MM.1S (cell line): ENCODE measurements around the gene RGS17.

Experiments used
- DNase-seq: peaks from one replicate; pipeline ENCODE4 v3.0.0-alpha.2; 2015
- H2AFZ ChIP-seq: fragments of 300-600 bp; sonication (generic); 2 replicates; pipeline ENCODE4 v1.6.0; 2016; ENCODE audit warnings: antibody characterized with exemption, low read length
- H3F3A ChIP-seq: fragments of 300-600 bp; sonication (generic); 2 replicates; pipeline ENCODE4 v1.6.1; 2016; ENCODE audit warnings: mild to moderate bottlenecking, antibody characterized with exemption, low read length, moderate library complexity, mixed read lengths; ENCODE audit not compliant: insufficient read depth
- H3K27ac ChIP-seq: fragments of 300-600 bp; sonication (generic); 2 replicates; pipeline ENCODE4 v1.5.1; 2016; ENCODE audit warnings: mild to moderate bottlenecking, low read length
- H3K27me3 ChIP-seq: fragments of 300-600 bp; sonication (generic); replicated peaks from 2 replicates; pipeline ENCODE4 v1.6.0; 2016; ENCODE audit warnings: low read length; ENCODE audit not compliant: insufficient read depth
- H3K36me3 ChIP-seq: fragments of 300-600 bp; sonication (generic); replicated peaks from 2 replicates; pipeline ENCODE4 v1.6.1; 2016; ENCODE audit warnings: mild to moderate bottlenecking, low read length, mixed read lengths; ENCODE audit not compliant: insufficient read depth
- H3K4me1 ChIP-seq: fragments of 300-600 bp; sonication (generic); 2 replicates; pipeline ENCODE4 v1.6.1; 2016; ENCODE audit warnings: low read length, mixed read lengths
- H3K4me2 ChIP-seq: fragments of 300-600 bp; sonication (generic); 2 replicates; pipeline ENCODE4 v1.6.0; 2016; ENCODE audit warnings: low read depth, low read length
- H3K4me3 ChIP-seq: fragments of 300-600 bp; sonication (generic); 2 replicates; pipeline ENCODE4 v1.5.1; 2016; ENCODE audit warnings: low read length, mixed read lengths
- H3K79me2 ChIP-seq: fragments of 300-600 bp; sonication (generic); 2 replicates; pipeline ENCODE4 v1.6.1; 2016; ENCODE audit warnings: mixed run types, low read length, mixed read lengths
- H3K9ac ChIP-seq: fragments of 300-600 bp; sonication (generic); 2 replicates; pipeline ENCODE4 v1.6.1; 2016; ENCODE audit warnings: low read length, mixed read lengths
- H3K9me2 ChIP-seq: fragments of 300-600 bp; sonication (generic); replicated peaks from 2 replicates; pipeline ENCODE4 v1.6.1; 2016; ENCODE audit warnings: mild to moderate bottlenecking, low read length, mixed read lengths; ENCODE audit not compliant: insufficient read depth
- H3K9me3 ChIP-seq: fragments of 300-600 bp; sonication (generic); replicated peaks from 2 replicates; pipeline ENCODE4 v1.6.1; 2016; ENCODE audit warnings: mild to moderate bottlenecking, low read length, mixed read lengths; ENCODE audit not compliant: insufficient read depth
- H4K20me1 ChIP-seq: fragments of 300-600 bp; sonication (generic); 2 replicates; pipeline ENCODE4 v1.6.1; 2016; ENCODE audit warnings: mild to moderate bottlenecking, low read length, moderate library complexity, mixed read lengths; ENCODE audit not compliant: insufficient read depth
- CTCF ChIP-seq: fragments of 300-600 bp; sonication (generic); IDR thresholded peaks from 2 replicates; pipeline ENCODE4 v1.5.1; 2016; ENCODE audit warnings: antibody characterized with exemption, low read length, mixed read lengths
- EZH2 ChIP-seq: fragments of 300-600 bp; sonication (generic); optimal IDR thresholded peaks from 2 replicates; pipeline ENCODE3; 2017; ENCODE audit warnings: low read depth, mild to moderate bottlenecking, antibody characterized with exemption, low read length, mixed read lengths
- EZH2phosphoT487 ChIP-seq: fragments of 300-600 bp; sonication (generic); IDR thresholded peaks from 2 replicates; pipeline ENCODE4 v1.6.1; 2018; ENCODE audit warnings: antibody characterized with exemption, low read length

Gene RGS17

GRCh38 chr6:152959333-152959732 lies 171.7 kb downstream of the RGS17 start:
- no peak overlapping the region for H3K4me2 ChIP-seq
- no peak overlapping the region for H3K9ac ChIP-seq
- no peaks in the 10 kb centered on the region for H3K4me1 ChIP-seq
- no peaks in the 10 kb centered on the region for H3K79me2 ChIP-seq
- no peak for TF ChIP-seq EZH2phosphoT487
- no peak for TF ChIP-seq EZH2
- H3K36me3 ChIP-seq: no peaks in the 10 kb centered on the region
- DNase-seq: no peak
- no peaks in the 10 kb centered on the region for H3F3A ChIP-seq
- H2AFZ ChIP-seq: no peak overlapping the region
- H4K20me1 ChIP-seq: no peaks in the 10 kb centered on the region
- H3K9me3 ChIP-seq: no peaks in the 10 kb centered on the region
- no peak overlapping the region for H3K4me3 ChIP-seq
- no peak overlapping the region for H3K27ac ChIP-seq
- no peaks in the 10 kb centered on the region for H3K27me3 ChIP-seq
- H3K9me2 ChIP-seq: no peaks in the 10 kb centered on the region

- no peak for DNase-seq
- Histone ChIP-seq H3F3A (no peaks in the 10 kb centered on the region), H3K79me2 (no peaks in the 10 kb centered on the region), H3K9me3 (no peaks in the 10 kb centered on the region), H3K4me2 (no peak overlapping the region), H3K4me1 (no peaks in the 10 kb centered on the region), H3K4me3 (no peak overlapping the region), H3K36me3 (no peaks in the 10 kb centered on the region), H2AFZ (no peak overlapping the region), H4K20me1 (no peaks in the 10 kb centered on the region), H3K9me2 (no peaks in the 10 kb centered on the region), H3K9ac (no peak overlapping the region), H3K27ac (no peak overlapping the region), H3K27me3 (no peaks in the 10 kb centered on the region)
- TF ChIP-seq CTCF (no peak), EZH2phosphoT487 (no peak), EZH2 (no peak)
Measured at GRCh38 chr6:152957796-152958195, 173.3 kb downstream of the RGS17 start.
